Retina (tissue), 1 donor: Measurements from ENCODE around the gene ROS1.
"Not testable (repeated sequence)": the region's sequence is repeated elsewhere in the genome, so short reads cannot be mapped to it uniquely, and the experiment has no call there.

ENCODE experiments used
- DNase-seq: peaks from one replicate; pipeline ENCODE4 v3.0.0-alpha.2; 2016

Gene ROS1

DNA sequence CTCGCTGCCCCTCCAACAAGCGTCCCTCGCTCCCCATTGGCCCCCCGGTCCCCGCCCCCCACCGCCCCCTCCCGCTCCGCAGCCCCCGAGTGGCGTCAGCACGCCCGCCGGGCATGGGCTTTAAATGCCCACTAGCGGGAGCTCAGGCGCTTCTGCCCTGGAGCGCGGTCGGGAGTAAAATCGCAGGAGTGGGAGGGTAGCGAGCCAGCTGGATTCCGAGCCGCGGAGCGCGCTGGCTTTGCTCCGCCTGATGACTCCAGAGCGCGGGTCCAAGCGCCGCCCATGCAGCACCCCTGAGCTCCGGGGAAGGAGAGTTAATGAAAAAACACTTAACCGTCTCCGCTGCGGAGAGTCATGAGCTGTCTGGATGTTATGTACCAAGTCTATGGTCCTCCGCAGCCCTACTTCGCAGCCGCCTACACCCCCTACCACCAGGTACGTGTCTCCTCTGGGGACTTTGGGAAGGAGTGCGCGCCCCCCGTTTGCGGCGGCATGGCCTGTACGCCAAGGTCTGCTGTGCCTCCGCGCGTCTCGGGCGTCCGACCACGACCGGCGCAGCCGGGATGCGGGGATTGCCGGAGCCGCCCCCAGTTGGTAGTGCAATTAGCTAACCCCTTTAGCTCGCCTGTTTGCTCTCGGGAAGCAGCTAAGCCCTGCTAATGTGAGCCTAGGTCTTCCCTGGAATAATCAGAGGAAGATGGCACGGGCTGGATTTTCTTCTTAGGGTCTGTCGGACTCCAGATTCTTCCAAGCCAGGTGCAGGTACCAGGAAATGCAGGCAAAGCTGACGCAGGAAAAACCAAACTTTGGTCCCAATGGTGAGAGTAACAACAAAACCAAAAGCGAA is 160.1 kb downstream of the ROS1 start, which contains the start of gene VGLL2:
Gene VGLL2 (plus strand): TSS at position 149 of the 847 bp plus-strand sequence. CDS start 206 bp downstream, at position 355.
- DNase-seq: peak; percentile 87

DNA sequence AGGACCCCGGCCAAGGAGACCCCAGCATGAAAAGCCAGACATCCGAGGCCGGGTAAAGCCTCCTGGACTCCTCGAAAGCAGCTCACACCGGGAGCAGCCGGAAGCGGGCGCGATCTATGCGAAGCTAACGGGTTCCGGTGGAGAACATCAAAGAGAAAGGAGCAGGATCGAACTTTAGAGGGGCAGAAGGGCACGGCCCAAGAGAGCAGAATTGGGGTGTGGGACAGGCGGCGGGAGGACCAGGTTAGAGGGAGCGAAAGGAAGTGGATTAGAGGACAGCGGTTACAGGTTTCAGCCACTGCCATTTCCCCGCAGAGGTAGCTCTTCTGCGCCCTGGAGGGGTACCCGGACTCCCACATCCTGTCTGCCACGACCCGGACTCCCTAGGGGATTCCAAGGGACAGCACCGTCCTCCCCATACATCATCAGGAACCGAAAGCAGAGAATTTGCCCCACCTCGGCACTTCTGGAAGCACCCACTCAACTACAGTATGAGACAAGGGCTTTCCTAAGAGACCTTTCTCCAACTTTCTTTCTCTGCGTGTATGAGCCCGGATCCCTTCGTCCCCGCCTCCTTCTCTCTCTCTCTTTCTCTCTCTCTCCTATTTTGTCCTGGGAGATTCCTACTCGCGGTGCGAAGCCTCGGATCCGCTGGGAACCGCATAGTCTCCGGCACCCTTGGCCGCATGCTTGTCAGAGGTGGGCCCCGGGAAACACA is 160.9 kb downstream of the ROS1 start:
- no peak for DNase-seq

DNA sequence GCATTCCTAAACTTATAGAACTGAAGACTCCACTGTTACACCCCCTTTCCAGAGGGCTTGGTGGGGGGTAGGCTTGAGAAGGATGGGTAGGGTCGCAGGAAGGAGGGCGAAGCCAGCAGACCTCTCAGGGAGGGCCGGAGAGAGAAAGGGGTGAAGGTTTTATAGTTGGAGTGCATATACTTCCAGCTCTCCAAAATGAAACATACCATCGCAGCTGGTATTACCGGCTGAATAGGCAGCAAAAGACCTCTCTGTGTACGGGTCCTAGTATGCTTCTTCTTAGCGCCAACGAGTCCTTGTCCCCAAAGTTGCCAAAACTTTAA is 161.4 kb downstream of the ROS1 start:
- peak; percentile 84 for DNase-seq

DNA sequence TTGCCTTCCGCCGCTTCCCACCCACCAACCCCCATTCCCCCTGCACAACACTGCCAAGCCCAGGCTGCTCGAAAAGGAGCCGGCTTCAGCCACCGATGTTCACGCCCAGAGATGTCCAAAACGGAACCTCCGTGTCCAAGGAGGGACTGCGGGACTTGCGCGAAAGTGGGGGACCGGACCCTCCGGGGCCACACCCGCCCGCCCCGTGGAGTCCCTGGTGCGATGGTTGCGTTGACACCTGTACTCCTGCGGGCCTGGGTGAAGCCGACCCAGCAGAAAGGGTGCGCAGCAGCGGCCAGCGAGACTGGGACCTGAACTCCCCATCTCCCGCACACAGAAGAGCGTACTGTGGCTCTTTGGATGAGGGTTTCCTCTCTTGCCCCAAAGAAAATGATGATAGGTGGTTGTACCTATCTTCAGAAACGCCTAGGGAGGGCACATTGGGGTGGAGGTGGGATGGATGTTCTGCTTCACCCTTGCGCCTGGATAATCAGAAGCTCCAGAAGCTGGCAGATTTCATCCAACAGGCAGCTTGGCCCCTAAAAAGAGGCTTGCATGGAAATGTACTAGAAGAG is 162.3 kb downstream of the ROS1 start:
- DNase-seq: peak; percentile 52

DNA sequence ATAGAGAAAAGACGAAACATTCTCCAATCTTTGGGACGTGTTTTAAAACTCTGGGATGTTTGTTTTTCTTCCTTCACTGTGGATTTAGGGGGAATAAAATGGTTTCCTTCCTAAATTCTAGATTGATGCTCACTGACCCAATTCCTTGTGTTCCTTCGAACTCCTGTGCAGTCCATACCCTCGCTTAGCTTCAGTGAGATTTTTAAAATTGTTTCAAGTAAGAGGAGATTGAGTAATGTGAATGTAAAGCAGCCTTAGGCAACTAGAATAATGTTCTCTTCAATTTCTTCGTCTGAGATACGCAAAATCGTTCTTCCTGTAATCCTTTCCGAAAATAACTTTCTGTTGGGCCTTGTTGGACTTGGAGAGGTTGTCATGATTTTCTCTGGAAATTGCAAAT is 162.9 kb downstream of the ROS1 start:
- peak; percentile 46 for DNase-seq

DNA sequence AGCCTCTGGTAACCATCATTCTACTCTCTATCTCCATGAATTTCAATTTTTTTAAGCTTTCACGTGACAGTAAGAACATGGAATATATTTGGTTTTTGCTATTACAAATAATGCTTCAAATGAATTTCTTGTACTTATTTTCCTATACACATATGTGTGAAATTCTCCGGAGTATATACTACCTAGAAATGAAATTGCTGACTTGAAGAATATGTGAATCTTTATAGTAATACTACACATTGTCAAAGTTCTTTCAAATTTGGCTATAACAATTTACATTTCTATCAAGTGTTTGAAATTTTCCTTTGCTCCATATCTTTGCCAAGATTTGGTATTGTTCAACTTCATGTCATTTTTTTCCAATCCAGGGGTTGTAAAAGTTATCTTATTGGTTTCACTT is 172.0 kb downstream of the ROS1 start:
- no peak for DNase-seq

DNA sequence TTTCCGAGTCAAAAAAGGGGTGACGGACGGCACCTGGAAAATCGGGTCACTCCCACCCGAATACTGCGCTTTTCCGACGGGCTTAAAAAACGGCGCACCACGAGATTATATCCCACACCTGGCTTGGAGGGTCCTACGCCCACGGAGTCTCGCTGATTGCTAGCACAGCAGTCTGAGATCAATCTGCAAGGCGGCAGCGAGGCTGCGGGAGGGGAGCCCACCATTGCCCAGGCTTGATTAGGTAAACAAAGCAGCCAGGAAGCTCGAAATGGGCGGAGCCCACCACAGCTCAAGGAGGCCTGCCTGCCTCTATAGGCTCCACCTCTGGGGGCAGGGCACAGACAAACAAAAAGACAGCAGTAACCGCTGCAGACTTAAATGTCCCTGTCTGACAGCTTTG is 180.8 kb downstream of the ROS1 start:
- DNase-seq: not testable (repeated sequence)

DNA sequence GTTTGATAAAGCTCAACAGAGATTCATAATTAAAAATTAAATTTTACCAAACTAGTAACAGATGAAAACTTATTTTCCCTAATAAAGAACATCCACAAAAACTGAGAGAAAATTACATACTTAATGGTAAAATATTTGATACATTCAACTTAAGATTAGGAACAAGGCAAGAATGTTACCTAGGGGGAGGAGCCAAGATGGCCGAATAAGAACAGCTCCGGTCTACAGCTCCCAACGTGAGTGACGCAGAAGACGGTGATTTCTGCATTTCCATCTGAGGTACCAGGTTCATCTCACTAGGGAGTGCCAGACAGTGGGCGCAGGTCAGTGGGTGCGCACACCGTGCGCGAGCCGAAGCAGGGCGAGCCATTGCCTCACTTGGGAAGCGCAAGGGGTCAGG is 181.2 kb downstream of the ROS1 start:
- not testable (repeated sequence) for DNase-seq
